ENCODE data around the gene ONECUT1.

DNA sequence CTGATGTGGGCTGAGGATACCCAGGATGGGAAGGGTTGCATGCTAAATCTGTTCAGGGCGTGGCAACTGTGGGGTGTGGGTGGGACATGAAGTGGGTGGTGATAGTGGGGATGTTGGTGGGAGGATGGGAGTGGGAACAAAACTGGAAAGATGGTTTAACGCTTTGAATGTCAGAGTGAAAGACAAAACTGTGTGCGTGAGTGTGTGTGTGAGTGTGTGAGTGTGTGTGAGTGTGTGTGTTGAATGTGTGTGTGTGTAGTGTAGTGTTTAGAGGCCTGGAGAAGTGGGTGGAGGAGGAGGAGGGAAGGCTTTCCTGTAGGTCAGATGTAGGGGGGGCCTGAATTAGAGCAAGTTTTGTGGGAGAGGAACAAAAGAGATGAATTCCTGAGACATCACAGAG lies 44.2 kb upstream of the ONECUT1 start:
- TF ChIP-seq, protein P1, sequence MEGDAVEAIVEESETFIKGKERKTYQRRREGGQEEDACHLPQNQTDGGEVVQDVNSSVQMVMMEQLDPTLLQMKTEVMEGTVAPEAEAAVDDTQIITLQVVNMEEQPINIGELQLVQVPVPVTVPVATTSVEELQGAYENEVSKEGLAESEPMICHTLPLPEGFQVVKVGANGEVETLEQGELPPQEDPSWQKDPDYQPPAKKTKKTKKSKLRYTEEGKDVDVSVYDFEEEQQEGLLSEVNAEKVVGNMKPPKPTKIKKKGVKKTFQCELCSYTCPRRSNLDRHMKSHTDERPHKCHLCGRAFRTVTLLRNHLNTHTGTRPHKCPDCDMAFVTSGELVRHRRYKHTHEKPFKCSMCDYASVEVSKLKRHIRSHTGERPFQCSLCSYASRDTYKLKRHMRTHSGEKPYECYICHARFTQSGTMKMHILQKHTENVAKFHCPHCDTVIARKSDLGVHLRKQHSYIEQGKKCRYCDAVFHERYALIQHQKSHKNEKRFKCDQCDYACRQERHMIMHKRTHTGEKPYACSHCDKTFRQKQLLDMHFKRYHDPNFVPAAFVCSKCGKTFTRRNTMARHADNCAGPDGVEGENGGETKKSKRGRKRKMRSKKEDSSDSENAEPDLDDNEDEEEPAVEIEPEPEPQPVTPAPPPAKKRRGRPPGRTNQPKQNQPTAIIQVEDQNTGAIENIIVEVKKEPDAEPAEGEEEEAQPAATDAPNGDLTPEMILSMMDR (conservative IDR thresholded peaks at IDR 0.05): no peak
- no peak for TF ChIP-seq ZFX (IDR thresholded peaks at IDR 0.05)
